HEK293 (cell line): ENCODE measurements around the gene CORO1C.

Experiments used
- HOXD13 ChIP-seq: sonication (generic); formaldehyde crosslinking; IDR thresholded peaks from 2 replicates; pipeline ENCODE4 v1.8.0; 2022; ENCODE audit warnings: missing genetic modification reagents, borderline replicate concordance
- PRDM1 ChIP-seq: fragments of 450-650 bp; formaldehyde crosslinking; IDR thresholded peaks from 2 replicates; pipeline ENCODE4; 2016; ENCODE audit warnings: missing biosample characterization, missing genetic modification characterization
- TF ChIP-seq, protein P1 (sequence below): fragments of 450-650 bp; formaldehyde crosslinking; IDR thresholded peaks from 2 replicates; pipeline ENCODE4 v1.5.1; 2016; ENCODE audit warnings: missing biosample characterization, missing genetic modification characterization
- TF ChIP-seq, protein P2 (sequence below): fragments of 450-650 bp; formaldehyde crosslinking; optimal IDR thresholded peaks from 2 replicates; pipeline ENCODE3; 2016; ENCODE audit warnings: missing biosample characterization, mild to moderate bottlenecking, missing genetic modification characterization

DNA sequence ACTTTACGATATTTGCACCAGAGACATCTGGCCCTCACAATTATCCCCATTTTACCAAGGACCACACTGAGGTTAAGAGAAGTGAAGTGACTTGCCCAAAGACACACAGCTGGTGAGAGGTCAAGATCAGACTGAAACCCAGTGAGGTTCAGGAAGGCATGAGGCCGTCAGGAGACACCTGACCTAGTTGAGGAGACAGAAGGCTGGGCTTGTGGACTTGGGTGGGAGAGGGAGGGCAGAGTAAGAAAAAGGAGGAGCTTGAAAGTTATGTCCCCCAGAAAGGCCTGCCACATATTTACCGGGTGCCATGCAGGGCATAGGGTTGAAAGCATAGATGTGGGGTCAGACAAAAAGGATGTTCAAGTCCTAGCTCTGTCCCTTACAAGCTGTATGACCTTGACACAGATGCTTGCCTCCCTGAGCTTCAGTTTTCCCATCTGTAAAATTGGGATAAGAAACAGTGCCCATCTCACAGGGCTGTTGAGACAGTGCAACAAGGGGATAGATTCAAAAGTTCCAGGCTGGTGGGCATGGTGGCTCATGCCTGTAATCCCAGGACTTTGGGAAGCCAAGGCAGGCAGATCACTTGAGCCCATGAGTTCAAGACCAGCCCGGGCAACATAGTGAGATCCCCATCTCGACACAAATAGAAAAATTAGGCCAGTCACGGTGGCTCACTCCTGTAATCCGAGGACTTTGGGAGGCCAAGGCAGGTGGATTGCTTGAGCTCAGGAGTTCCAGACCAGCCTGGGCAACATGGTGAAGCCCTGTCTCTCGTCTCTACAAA, 104.0 kb downstream of the CORO1C start:
- TF ChIP-seq HOXD13 (no peak), PRDM1 (tag by site-specific recombination) (no peak)
- TF ChIP-seq, protein P1, sequence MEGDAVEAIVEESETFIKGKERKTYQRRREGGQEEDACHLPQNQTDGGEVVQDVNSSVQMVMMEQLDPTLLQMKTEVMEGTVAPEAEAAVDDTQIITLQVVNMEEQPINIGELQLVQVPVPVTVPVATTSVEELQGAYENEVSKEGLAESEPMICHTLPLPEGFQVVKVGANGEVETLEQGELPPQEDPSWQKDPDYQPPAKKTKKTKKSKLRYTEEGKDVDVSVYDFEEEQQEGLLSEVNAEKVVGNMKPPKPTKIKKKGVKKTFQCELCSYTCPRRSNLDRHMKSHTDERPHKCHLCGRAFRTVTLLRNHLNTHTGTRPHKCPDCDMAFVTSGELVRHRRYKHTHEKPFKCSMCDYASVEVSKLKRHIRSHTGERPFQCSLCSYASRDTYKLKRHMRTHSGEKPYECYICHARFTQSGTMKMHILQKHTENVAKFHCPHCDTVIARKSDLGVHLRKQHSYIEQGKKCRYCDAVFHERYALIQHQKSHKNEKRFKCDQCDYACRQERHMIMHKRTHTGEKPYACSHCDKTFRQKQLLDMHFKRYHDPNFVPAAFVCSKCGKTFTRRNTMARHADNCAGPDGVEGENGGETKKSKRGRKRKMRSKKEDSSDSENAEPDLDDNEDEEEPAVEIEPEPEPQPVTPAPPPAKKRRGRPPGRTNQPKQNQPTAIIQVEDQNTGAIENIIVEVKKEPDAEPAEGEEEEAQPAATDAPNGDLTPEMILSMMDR, result no peak
- TF ChIP-seq, protein P2, sequence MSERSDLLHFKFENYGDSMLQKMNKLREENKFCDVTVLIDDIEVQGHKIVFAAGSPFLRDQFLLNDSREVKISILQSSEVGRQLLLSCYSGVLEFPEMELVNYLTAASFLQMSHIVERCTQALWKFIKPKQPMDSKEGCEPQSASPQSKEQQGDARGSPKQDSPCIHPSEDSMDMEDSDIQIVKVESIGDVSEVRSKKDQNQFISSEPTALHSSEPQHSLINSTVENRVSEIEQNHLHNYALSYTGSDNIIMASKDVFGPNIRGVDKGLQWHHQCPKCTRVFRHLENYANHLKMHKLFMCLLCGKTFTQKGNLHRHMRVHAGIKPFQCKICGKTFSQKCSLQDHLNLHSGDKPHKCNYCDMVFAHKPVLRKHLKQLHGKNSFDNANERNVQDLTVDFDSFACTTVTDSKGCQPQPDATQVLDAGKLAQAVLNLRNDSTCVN (tag by site-specific recombination), result no peak
